Activated T-cell treated with anti-CD3 and anti-CD28 coated beads, Interleukin-2, amount 50 U/mL, for 48 hours (primary cell): Measurements from ENCODE around the gene BLTP2.

Experiments used
- DNase-seq, 2 experiments: peaks; one replicate each; pipeline ENCODE4 v3.0.0-alpha.2; 2020

The BLTP2 gene

DNA sequence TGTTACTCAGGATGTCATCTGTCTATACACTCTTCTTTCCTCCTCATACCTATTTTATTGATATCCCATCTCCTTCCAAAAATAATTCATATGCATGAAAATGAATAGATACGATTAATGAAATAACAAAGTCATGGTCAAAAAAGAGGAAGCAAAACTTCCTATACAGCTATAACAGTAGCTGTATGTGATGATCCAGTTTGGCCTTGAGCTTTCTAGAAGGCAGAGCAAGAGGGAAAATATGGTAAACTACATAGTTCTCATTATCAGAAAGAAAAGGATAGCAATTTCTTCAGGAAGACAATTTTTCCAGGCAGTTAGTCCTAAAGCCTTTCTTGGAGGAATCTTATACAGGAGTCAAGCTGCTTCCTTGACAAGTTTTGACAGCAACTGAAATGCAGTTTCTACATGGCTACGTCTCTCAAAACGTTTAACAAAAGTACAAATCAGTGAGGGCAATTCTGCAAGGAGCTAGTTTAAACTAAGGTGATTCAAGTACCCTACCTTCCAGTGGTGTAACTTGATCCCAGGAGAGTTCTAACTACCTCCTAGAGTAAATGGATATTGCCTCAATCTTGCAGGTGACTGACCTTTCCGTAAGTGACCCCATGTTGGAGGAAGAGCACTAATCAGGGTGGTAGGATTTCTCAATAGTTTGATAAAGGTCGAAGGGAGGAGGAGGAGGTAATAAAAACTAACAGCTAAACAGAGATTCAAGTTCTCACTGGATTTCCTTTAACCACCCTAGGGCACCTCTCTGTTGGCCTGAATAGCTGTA, 47.2 kb downstream of the BLTP2 start:
- no peak for DNase-seq
